Loucy (cell line): Measurements from ENCODE around the gene SH2D6.
A peak's percentile ranks its signal among the peaks of the same experiment; 100 is the strongest.

Source experiments
- H2AFZ ChIP-seq: fragments of 200-600 bp; sonication (generic); 2 replicates; pipeline ENCODE4 v1.6.0; 2016; ENCODE audit warnings: antibody characterized with exemption, mild to moderate bottlenecking, low read length, moderate library complexity
- H3F3A ChIP-seq: fragments of 200-600 bp; 2 replicates; pipeline ENCODE4 v1.6.0; 2016; ENCODE audit warnings: antibody characterized with exemption, low read depth, mild to moderate bottlenecking
- H3K27me3 ChIP-seq: fragments of 200-600 bp; sonication (generic); 2 replicates; pipeline ENCODE4 v1.6.1; 2014; ENCODE audit warnings: low read length, mild to moderate bottlenecking; ENCODE audit not compliant: insufficient read depth, poor library complexity, severe bottlenecking
- H3K36me3 ChIP-seq: fragments of 200-600 bp; sonication (generic); 2 replicates; pipeline ENCODE4 v1.6.1; 2016; ENCODE audit warnings: low read length; ENCODE audit not compliant: insufficient read depth
- H3K4me1 ChIP-seq: fragments of 200-600 bp; sonication (generic); 2 replicates; pipeline ENCODE4 v1.5.1; 2014; ENCODE audit warnings: low read length, mild to moderate bottlenecking; ENCODE audit not compliant: insufficient read depth, poor library complexity, severe bottlenecking
- H3K4me2 ChIP-seq: fragments of 200-600 bp; sonication (generic); 2 replicates; pipeline ENCODE4 v1.6.0; 2014; ENCODE audit warnings: antibody characterized with exemption, low read length, low read depth, mild to moderate bottlenecking; ENCODE audit not compliant: poor library complexity, severe bottlenecking
- H3K4me3 ChIP-seq: fragments of 200-600 bp; sonication (generic); 2 replicates; pipeline ENCODE4 v1.5.1; 2014; ENCODE audit warnings: low read length, mild to moderate bottlenecking, mixed read lengths; ENCODE audit not compliant: poor library complexity, severe bottlenecking
- H3K79me2 ChIP-seq: fragments of 200-600 bp; sonication (generic); 2 replicates; pipeline ENCODE4 v1.6.1; 2014; ENCODE audit warnings: low read length; ENCODE audit not compliant: insufficient read depth
- H3K9ac ChIP-seq: fragments of 200-600 bp; sonication (generic); 2 replicates; pipeline ENCODE4 v1.6.0; 2014; ENCODE audit warnings: mild to moderate bottlenecking, low read depth, low read length, moderate library complexity; ENCODE audit not compliant: poor library complexity, severe bottlenecking
- H3K9me2 ChIP-seq: fragments of 200-600 bp; sonication (generic); replicated peaks from 2 replicates; pipeline ENCODE4 v1.6.1; 2016; ENCODE audit warnings: low read depth, low read length, mixed read lengths
- H3K9me3 ChIP-seq: fragments of 200-600 bp; sonication (generic); 2 replicates; pipeline ENCODE4 v1.6.1; 2014; ENCODE audit warnings: mild to moderate bottlenecking, antibody characterized with exemption, low read length, low read depth; ENCODE audit not compliant: insufficient read depth
- H4K20me1 ChIP-seq: fragments of 200-600 bp; sonication (generic); 2 replicates; pipeline ENCODE4 v1.6.0; 2014; ENCODE audit warnings: antibody characterized with exemption, low read length, mild to moderate bottlenecking; ENCODE audit not compliant: insufficient read depth, poor library complexity, severe bottlenecking
- EZH2phosphoT487 ChIP-seq: fragments of 200-600 bp; IDR thresholded peaks from 2 replicates; pipeline ENCODE4 v1.6.1; 2018; ENCODE audit warnings: antibody characterized with exemption, mild to moderate bottlenecking, moderate library complexity, borderline replicate concordance
- TF ChIP-seq, protein P1 (sequence below): fragments of 200-600 bp; sonication (generic); conservative IDR thresholded peaks from 2 replicates; pipeline ENCODE4 v1.5.1; 2014; ENCODE audit warnings: mild to moderate bottlenecking, antibody characterized with exemption, low read length

SH2D6 gene

DNA sequence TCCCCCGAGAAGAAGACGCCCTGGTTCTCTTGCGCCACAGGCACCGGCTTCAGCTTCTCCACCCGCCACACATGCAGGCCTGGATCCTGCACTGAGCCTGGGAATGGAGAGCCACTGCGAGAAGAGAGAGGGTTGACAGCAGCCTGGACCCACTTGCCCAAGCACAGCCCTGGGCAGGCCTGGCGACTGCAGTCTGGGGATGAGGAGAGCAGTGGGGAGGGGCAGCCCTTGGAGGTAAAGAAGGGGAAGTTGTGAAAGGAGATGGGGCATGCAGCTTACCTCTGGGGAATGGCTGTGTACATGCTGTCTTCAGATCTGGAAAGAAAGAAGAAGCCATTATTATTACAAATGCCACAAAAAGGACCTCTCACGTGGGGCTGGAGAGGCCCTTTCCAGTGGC is 16.7 kb upstream of the SH2D6 start:
- Histone ChIP-seq H3K4me1 (peaks cover 25% of the 10 kb centered on the region), H3K79me2 (peaks cover 37% of the 10 kb centered on the region), H3K9me2 (no peaks in the 10 kb centered on the region), H3K27me3 (no peaks in the 10 kb centered on the region), H3K9ac (no peak overlapping the region), H3K9me3 (no peaks in the 10 kb centered on the region), H3K36me3 (peaks cover 43% of the 10 kb centered on the region; the same call in 1 of the 2 replicates), H3K4me2 (no peak overlapping the region), H2AFZ (no peak overlapping the region), H4K20me1 (no peaks in the 10 kb centered on the region), H3K4me3 (no peak overlapping the region), H3F3A (peaks cover 17% of the 10 kb centered on the region)
- TF ChIP-seq, protein P1, sequence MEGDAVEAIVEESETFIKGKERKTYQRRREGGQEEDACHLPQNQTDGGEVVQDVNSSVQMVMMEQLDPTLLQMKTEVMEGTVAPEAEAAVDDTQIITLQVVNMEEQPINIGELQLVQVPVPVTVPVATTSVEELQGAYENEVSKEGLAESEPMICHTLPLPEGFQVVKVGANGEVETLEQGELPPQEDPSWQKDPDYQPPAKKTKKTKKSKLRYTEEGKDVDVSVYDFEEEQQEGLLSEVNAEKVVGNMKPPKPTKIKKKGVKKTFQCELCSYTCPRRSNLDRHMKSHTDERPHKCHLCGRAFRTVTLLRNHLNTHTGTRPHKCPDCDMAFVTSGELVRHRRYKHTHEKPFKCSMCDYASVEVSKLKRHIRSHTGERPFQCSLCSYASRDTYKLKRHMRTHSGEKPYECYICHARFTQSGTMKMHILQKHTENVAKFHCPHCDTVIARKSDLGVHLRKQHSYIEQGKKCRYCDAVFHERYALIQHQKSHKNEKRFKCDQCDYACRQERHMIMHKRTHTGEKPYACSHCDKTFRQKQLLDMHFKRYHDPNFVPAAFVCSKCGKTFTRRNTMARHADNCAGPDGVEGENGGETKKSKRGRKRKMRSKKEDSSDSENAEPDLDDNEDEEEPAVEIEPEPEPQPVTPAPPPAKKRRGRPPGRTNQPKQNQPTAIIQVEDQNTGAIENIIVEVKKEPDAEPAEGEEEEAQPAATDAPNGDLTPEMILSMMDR: no peak
- TF ChIP-seq EZH2phosphoT487: no peak

DNA sequence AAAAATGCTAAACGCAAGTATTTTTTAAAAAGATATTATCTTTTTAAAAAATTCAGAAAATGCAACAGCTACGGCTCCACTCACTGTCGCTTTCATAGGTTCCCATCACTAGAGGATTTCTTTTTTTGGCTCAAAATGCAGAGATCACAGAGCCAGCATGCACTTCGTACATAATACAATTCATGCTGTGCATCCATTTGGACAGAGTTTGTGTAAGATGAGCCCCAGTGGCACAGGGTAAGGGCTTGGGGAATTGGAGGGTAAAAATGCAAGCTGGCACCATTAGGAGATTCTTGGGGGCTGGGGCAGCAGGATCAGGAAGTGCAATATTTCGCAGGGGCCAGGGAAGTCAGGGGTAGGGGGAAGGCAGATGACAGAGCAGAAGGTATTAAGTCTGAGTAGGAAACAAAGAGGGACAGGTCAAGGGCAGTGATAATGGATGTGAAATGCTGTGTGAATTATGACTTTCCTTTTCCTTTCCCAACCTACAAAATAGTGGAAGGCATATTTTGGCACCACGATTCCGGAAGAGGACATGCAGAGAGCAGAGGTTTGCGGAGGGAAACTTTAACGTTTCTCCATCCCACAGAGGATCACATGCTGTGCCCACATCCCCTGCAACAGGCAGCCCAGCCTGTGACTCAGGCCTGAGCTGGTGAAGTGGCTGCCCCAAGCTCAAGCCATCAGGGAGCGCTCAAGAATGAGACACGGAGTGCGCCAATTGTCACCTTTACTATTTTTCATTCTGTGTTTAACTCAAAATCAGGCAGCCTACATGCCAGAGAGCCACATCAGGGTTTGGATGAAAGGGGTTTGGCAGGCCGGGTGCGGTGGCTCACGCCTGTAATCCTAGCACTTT is 13.1 kb upstream of the SH2D6 start:
- TF ChIP-seq, protein P1: peak; percentile 30; the same call in 1 of the 2 replicates
- TF ChIP-seq EZH2phosphoT487: no peak
- Histone ChIP-seq H3K4me2 (peak overlapping the region; percentile 99), H3K9ac (peak overlapping the region; percentile 78), H3K4me1 (peaks cover 57% of the 10 kb centered on the region), H2AFZ (no peak overlapping the region), H3K9me2 (no peaks in the 10 kb centered on the region), H3K36me3 (peaks cover 17% of the 10 kb centered on the region; the same call in 1 of the 2 replicates), H3K27me3 (no peaks in the 10 kb centered on the region), H3K9me3 (no peaks in the 10 kb centered on the region), H4K20me1 (peaks cover 11% of the 10 kb centered on the region), H3F3A (peaks cover 30% of the 10 kb centered on the region), H3K4me3 (peak overlapping the region; percentile 77), H3K79me2 (peaks cover 72% of the 10 kb centered on the region)

DNA sequence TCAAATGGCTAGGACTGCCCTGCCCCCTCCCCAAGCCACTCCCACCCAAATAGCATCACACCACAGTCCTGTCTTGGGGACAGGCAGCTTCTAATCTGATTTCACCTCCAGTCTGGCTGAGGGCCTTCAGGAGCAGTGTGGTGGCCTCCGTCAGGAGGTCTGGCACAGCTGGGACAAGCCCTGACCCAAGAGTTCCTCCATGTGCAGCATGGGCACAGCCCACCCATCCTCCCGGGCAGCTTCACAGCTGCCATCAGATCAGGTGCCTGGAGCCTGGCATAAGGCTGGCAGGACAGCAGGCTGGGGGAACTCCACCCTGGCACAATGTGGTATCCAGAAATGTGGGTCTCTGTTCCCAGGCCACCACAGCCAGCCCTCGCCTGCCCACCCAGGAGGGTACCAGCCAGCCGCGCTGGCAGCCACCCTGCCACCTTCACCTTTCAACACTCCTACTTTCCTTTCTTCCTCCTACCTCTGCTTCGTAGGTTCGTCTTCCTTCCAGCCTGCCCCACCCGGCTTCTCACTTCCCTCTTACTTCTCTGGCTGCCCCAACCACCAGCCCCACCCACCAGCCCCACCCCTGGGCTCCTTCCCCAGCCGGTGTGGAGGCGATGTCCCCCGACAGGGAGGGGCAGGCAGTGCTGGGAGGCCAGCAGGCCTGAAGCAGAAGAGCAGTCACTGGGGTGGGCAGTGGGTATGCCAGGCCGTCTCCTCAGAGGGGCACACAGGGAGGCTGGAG is 8.5 kb upstream of the SH2D6 start, which contains the start of gene CAPG:
CAPG (minus strand) TSS at position 522 of the 739 bp plus-strand sequence. CDS start 8,221 bp downstream, outside the sequence.
- Histone ChIP-seq H3K79me2 (peaks cover 71% of the 10 kb centered on the region), H3K9me2 (no peaks in the 10 kb centered on the region), H2AFZ (no peak within 1 kb of the TSS), H4K20me1 (peaks cover 11% of the 10 kb centered on the region), H3F3A (peaks cover 25% of the 10 kb centered on the region), H3K27me3 (no peaks in the 10 kb centered on the region), H3K9me3 (no peaks in the 10 kb centered on the region), H3K4me3 (peak within 1 kb of the TSS; percentile 77), H3K4me1 (peaks cover 70% of the 10 kb centered on the region), H3K9ac (peak within 1 kb of the TSS; percentile 78), H3K36me3 (no peaks in the 10 kb centered on the region), H3K4me2 (peak within 1 kb of the TSS; percentile 99)
- TF ChIP-seq, protein P1: no peak
- TF ChIP-seq EZH2phosphoT487: no peak
